SU-DHL-6 (cell line): ENCODE measurements around the gene SRRM3.

Source experiments
- EZH2phosphoT487 ChIP-seq: fragments of 200-600 bp; sonication (generic), shearing (Covaris generic); conservative IDR thresholded peaks from 2 replicates; pipeline ENCODE4 v1.6.1; 2018; ENCODE audit warnings: mild to moderate bottlenecking, antibody characterized with exemption, low read length, moderate library complexity, mixed read lengths
- TF ChIP-seq, protein P1 (sequence below): fragments of 200-600 bp; sonication (generic); IDR thresholded peaks from one replicate; pipeline ENCODE4 v1.5.1; 2017; ENCODE audit warnings: antibody characterized with exemption, mild to moderate bottlenecking, low read length, moderate library complexity; ENCODE audit not compliant: insufficient read depth, poor library complexity, severe bottlenecking

DNA sequence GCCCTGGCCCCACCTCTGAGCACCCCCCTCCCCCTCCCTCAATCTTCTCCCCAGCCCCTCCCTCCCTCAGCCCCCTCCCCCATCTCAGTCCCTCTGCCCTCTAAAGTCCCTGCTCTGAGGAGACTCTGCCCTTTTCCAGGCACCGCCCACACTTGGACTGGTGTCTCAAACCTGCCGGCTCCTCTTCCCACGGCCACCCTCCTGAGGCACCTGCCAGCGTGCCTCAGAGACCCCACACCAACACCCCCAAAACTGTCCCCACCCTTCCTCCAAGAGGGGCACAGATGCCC is 66.1 kb downstream of the SRRM3 start:
- TF ChIP-seq, protein P1, sequence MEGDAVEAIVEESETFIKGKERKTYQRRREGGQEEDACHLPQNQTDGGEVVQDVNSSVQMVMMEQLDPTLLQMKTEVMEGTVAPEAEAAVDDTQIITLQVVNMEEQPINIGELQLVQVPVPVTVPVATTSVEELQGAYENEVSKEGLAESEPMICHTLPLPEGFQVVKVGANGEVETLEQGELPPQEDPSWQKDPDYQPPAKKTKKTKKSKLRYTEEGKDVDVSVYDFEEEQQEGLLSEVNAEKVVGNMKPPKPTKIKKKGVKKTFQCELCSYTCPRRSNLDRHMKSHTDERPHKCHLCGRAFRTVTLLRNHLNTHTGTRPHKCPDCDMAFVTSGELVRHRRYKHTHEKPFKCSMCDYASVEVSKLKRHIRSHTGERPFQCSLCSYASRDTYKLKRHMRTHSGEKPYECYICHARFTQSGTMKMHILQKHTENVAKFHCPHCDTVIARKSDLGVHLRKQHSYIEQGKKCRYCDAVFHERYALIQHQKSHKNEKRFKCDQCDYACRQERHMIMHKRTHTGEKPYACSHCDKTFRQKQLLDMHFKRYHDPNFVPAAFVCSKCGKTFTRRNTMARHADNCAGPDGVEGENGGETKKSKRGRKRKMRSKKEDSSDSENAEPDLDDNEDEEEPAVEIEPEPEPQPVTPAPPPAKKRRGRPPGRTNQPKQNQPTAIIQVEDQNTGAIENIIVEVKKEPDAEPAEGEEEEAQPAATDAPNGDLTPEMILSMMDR: no peak
- TF ChIP-seq EZH2phosphoT487: no peak
